DMS114 treated with DMSO at 0.1 percent for 48 hours (cell line): ENCODE measurements around the gene TENM4.

Experiments used
- DNase-seq: peaks from one replicate; lab custom pipeline; 2025; ENCODE audit not compliant: unreplicated experiment; lab: John Stamatoyannopoulos, UW

The TENM4 gene

GRCh38 chr11:79309407-79309806 is 131.4 kb downstream of the TENM4 start:
- DNase-seq = no peak

DNA sequence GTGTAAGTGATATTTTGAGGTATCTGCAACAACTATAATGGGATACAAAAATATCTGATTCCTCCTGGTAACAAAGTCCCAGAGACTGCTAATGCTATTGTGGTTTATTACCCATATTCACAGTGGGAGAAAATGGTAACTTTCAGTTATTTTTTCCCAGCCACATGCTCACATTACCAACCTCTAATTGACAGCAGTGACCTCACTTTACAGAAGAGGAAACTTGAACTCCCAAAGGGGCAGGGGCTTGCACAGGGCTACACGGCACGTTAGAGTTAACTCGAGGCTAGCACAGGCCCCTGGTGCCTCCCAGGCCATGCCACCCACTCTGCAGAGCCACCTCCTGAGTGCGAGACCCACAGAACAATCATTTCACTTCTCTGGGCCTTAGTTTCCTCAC is 132.4 kb downstream of the TENM4 start:
- DNase-seq = no peak

- no peak for DNase-seq
These were observed 136.1 kb downstream of the TENM4 start for GRCh38 chr11:79304599-79305212.

DNA sequence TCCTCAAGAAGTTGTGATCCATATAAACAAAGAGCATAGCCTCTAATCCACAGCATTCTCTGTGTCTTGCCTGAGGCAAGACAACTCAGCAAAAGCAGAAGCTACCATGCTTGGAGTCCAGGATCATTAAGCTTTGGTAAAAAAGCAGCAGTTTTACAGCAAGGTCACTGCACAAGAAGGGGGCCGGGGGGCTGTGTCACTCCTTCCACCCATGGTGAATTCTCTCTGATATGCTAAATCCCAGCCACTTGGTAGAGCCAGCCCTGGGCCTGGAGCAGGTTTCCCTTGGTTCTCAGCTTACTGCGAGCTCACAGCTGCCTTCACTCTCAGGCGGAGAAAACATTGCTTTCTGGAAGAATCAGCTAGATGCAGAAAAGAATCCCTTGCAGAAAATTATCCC is 144.7 kb downstream of the TENM4 start:
- DNase-seq = no peak

DNA sequence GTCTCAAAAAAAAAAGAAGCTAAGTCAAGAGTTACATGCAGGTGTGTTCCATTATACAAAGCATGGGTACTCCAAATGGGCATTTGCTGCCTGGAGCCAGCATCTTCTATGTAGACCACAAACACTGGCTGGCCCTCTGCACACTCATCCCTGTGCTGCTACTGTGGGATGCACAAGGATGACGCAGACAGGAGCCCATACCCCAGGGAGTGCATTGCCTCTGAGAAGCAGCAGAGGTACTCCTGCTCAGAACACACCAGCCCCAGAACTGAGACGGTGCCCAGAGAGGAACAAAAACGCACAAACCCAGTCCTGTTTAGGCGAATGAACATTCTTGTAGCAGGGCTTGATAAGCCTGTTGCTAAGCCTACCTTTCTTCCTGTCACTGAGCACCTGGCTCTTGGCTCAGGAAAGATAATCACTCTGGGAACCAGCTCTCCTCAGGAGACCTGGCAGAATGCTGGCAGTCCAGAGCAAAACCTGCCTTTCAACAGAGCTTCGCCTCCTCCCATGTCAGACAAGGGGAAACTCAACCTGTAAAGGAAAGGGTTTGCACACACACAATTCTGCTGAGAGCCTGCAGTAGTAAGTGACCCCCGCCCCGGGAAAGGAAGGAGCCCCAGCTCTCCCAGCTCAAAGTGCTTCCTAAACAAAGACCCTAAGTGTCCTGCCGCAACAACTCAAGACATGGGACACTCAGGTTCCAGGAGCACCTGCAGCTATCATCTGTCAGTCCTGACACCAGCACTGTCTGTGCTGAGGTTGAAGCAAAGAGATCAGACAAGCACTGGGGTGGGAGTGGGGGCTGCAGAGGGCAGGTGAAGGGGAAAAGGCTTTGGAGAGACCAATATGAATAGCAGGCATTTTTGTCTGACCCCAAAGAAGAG is 145.7 kb downstream of the TENM4 start:
- DNase-seq = no peak

DNA sequence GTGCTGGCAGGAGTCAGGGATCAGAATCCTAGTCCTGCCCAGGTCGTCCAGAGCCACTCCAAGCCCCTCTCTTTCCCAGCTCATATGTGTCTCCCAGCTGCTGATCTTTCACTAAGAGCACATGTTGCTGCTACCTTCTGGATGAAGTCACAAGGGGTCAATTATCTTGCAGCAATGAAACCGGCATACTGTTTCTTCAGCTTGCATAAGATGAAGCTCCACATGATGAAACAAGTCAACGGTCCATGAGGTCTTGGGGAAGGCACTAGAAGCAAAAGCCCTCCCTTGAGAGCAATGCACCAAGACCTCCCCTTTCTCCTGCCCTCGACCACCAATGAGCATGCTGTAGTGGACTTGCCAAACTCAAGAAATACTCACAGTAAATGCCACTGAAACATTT is 148.9 kb downstream of the TENM4 start:
- no peak for DNase-seq

DNA sequence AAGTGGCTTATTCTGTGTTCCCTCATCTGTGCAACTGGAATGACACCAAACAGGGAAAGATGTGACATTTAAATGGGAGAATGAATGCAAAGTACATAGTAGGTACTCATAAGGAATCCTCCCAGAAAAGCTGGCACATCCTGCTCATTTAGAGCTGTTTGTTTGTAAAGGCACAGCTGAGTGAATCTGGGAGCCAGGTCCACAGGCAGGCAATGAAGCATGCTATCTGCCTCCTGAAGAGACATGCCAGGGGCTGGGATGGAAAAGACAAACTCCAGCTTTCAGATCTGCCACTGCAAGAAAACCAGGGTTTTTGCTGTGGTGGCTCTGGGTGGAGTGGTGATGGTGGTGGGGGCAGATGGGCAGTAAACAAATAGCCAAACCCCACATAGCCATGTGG is 150.1 kb downstream of the TENM4 start:
- DNase-seq = no peak

GRCh38 chr11:79287952-79288351 is 152.9 kb downstream of the TENM4 start:
- no peak for DNase-seq

DNA sequence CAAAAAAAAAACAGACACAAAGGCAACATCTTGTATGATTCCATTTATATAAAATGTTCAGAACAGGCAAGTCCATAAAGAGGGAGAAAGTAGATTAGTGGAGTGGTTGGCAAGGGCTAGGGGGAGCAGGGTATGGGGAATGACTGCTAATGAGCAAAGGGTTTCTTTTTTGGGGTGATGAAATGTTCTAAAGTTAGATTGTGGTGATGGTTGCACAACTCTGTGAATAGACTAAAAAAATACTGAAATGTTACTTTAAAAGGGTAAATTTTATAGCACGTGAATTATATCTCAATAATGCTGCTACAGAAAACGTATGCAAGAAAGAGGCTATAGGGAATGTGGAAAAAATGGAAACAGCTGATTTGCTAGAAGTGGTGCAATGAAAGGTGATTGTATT is 155.1 kb downstream of the TENM4 start:
- DNase-seq = no peak

DNA sequence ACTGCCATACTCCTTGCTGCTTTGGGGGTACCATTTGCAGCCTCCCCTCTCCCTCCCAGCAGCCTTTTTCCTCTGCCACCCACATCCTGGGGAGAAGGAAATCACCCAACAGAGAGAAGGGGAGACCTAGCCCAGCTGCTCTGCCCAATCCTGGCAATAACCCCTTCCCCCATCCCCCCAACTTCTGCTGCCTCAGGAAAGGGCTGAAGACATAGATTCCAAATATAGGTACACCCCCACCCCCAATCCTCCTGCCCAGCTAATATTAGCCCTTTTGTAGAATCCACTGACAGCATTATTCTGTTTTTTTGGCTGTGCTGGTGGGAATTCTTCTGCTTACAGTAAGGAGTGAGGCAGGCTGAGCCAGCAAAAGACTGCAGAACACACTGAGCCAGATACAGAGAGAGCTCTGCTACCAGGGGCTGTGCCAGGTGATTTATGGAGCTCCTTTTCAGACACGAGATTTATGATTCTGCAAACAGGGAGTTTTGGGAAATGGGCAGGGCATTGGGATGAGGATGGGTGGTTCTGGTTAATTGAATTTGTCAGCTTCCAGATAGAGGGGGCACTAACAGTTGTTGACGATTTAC is 164.0 kb downstream of the TENM4 start:
- DNase-seq = no peak

- no peak for DNase-seq
These were observed 166.0 kb downstream of the TENM4 start for GRCh38 chr11:79274636-79275331.

DNA sequence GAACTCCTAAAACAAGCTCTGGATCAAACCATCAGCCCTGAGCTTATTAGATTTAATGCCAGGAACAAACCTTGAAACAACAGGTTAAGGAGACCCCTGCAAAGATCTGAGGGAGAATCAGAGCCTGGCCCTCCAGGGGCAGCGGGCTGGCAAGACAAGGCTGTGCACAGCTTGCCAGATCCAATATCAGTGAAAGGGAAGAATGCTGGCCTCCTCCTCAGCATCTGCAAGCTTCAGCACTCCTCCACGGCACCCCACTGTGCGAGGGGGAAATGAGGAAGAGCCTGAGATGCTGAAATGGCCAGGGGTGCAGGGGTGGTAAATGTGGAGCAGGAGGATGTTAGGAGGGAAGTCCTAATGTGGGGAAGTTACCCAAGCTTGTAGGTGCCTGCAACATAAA is 167.0 kb downstream of the TENM4 start:
- no peak for DNase-seq

DNA sequence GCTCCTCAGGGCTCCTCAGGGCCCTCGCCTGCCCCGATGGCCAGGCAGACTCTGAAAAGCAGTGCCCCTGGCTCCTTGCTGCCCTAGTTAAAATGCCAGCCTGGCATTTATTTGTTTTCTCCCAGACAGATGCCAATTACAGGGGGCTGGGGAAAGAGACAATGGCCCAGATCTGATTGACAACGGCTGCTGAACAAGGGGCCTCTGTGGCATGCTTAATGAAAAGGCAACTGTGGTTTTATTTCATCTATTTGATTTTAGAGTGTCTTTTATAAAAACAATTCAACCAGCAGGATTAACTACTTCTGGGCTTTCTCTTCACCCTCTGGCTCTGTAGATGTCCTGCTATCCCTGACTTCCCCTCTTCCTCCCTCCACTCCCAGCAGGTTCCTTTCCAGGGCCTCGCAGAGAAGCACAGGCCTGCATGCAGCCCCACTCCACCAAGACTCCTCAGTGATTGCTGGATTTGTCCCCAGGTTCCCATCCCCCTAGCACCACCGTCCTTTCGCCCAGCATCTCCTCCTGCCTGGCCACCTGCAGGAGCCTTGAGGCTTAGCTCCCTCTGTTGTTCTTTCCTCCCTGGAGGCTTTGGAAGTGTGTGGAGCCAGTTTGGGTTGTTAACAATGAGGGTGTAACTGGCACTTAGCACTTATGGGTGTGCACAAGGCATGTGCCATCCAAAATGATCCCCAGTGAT is 171.1 kb downstream of the TENM4 start:
- DNase-seq = no peak

DNA sequence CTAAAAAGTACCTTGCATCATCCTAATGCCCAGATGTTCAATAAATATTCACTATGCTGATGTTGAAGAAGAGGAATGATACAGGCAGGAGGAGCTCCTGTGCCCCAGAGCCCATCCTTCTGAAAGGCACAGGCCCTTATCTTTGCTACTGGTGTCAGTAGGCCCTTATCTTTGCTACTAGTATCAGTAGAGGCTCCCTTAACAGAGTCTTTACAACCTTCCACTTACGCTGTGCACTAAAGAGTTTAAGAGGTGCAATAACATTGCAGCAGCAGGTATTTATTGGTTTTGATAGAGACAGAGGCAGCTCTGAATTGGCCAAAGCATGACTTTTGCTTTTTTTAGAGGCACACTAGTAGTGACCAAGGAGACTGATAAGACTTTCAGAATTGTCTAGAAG is 174.4 kb downstream of the TENM4 start:
- DNase-seq = no peak

DNA sequence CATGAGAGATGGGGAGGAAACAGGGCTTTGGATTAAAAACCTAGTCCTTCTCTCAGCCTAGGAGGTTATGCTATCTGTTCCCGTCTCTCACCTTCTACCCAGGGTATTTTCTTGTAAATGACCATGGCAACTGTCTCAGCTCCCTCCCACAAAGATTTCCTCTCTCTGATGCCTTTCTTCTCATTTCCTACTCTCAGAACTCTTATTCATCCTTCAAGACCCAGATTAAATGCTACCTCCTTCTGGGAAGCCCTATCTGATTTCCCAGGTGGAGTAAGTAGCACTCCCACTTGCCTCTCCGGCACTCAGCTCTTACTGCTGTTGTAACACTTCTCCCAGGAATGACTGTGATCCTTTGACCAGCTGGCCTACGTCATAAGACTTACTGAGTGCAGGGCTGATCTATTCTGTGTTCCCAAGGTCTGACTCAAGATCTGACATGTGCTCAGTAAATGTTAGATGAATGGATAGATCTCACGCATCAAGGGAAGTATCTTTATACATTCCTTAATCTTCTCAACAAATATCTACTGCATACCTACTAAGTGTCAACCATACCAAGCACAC is 175.0 kb downstream of the TENM4 start:
- no peak for DNase-seq

DNA sequence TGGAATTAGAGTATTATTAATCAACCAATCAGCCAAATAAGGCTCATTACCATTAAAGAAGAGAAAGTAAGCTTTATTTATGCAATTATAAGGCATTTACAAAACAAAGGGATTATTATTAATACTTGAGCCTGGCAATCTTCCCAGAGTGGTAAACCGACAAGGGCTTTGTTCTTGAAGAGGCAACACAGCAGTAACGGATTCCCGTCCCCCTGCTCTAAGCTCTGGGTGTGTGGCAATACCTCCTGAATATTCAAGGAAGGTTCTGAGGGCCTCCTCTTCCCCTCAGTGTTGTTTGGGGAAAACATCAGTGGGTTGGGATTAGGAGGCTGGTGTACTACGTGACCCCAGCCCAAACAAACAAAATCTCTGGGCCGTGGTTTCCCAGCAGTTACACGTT is 176.5 kb downstream of the TENM4 start:
- DNase-seq = no peak

- no peak for DNase-seq
These were observed 177.8 kb downstream of the TENM4 start for GRCh38 chr11:79263001-79263400.

GRCh38 chr11:79262221-79262620 is 178.6 kb downstream of the TENM4 start:
- DNase-seq = no peak

- DNase-seq = no peak
These were observed 179.1 kb downstream of the TENM4 start for GRCh38 chr11:79261684-79262083.

GRCh38 chr11:79259800-79260199 is 181.0 kb downstream of the TENM4 start:
- DNase-seq = no peak

- no peak for DNase-seq
These were observed 182.3 kb downstream of the TENM4 start for GRCh38 chr11:79258576-79258975.
